Common myeloid progenitor, CD34-positive (primary cell): Measurements from ENCODE around the gene SMIM1.

ENCODE experiments used
- CTCF ChIA-PET: fragments of 350-600 bp; sonication (Branson Sonifier 250); formaldehyde crosslinking; loops from one replicate; lab custom pipeline; 2021; ENCODE audit warnings: antibody characterized with exemption; lab: Charles Lee
- POLR2A ChIA-PET: fragments of 350-600 bp; sonication (Branson Sonifier 250); formaldehyde crosslinking; loops from one replicate; lab custom pipeline; 2021; ENCODE audit warnings: antibody characterized with exemption; lab: Charles Lee
- DNase-seq, 3 donors: peaks; one replicate each; pipeline versions ENCODE4 v3.0.0 to v3.0.0-alpha.2; 2013
- H3K27ac ChIP-seq, 2 experiments: 1 replicate in 1 of 2; 2 replicates in 1 of 2; pipeline ENCODE4 v1.7.0; 2013; ENCODE audit warnings: inconsistent platforms in 2 of 2, low read length in 2 of 2, mild to moderate bottlenecking in 2 of 2, low read depth in 1 of 2, moderate library complexity in 1 of 2; ENCODE audit not compliant: severe bottlenecking in 2 of 2, insufficient read depth in 1 of 2, poor library complexity in 1 of 2
- H3K27me3 ChIP-seq, 5 experiments: replicated peaks in 2 of 5; 1 replicate in 3 of 5; 2 replicates in 2 of 5; pipeline versions ENCODE4 v1.6.1 to v1.7.0; 2013; ENCODE audit warnings: low read length in 4 of 5, mild to moderate bottlenecking in 2 of 5, moderate library complexity in 2 of 5, inconsistent platforms in 1 of 5; ENCODE audit not compliant: insufficient read depth in 5 of 5, control insufficient read depth in 4 of 5
- H3K36me3 ChIP-seq, 4 experiments: 1 replicate in 2 of 4; 2 replicates in 2 of 4; pipeline versions ENCODE4 v1.6.1 to v1.7.0; 2013; ENCODE audit warnings: low read length in 3 of 4, control low read depth in 1 of 4, mild to moderate bottlenecking in 1 of 4; ENCODE audit not compliant: control insufficient read depth in 4 of 4, insufficient read depth in 4 of 4
- H3K4me1 ChIP-seq, 4 experiments: 1 replicate in 3 of 4; 2 replicates in 1 of 4; pipeline versions ENCODE4 v1.6.1 to v1.7.1; 2013; ENCODE audit warnings: low read length in 3 of 4, mild to moderate bottlenecking in 3 of 4, control low read depth in 1 of 4, inconsistent platforms in 1 of 4, moderate library complexity in 1 of 4; ENCODE audit not compliant: control insufficient read depth in 4 of 4, insufficient read depth in 4 of 4; ENCODE audit errors: control extremely low read depth in 1 of 4
- H3K4me3 ChIP-seq, 7 experiments: 1 replicate in 4 of 7; 2 replicates in 3 of 7; pipeline versions ENCODE4 v1.5.1 to v1.7.0; 2013; ENCODE audit warnings: mild to moderate bottlenecking in 7 of 7, low read length in 6 of 7, moderate library complexity in 6 of 7, inconsistent platforms in 2 of 7, low read depth in 2 of 7, control low read depth in 1 of 7; ENCODE audit not compliant: insufficient read depth in 4 of 7, control insufficient read depth in 1 of 7; ENCODE audit errors: extremely low read depth in 1 of 7
- H3K9me3 ChIP-seq, 5 experiments: 1 replicate in 4 of 5; 2 replicates in 1 of 5; pipeline versions ENCODE4 v1.6.1 to v1.7.1; 2013; ENCODE audit warnings: low read length in 4 of 5, mild to moderate bottlenecking in 2 of 5, inconsistent platforms in 1 of 5, low read depth in 1 of 5, moderate library complexity in 1 of 5; ENCODE audit not compliant: control insufficient read depth in 4 of 5, insufficient read depth in 2 of 5; ENCODE audit errors: control extremely low read depth in 1 of 5
- WGBS: methylation state at CpG from one replicate; pipeline ENCODE4 v1.1.5; 2013; ENCODE audit not compliant: insufficient coverage; 5-methylcytosine and 5-hydroxymethylcytosine counted together

Gene SMIM1

GRCh38 chr1:3780901-3781300, 8.4 kb downstream of the SMIM1 start:
- no peak for DNase-seq
- Histone ChIP-seq H3K4me1 (peaks cover 0 to 5% (median 3%) of the 10 kb centered on the region in 4 experiments), H3K9me3 (no peaks in the 10 kb centered on the region), H3K4me3 (no peak overlapping the region), H3K27ac (no peak overlapping the region), H3K36me3 (peaks cover 0 to 73% (median 59%) of the 10 kb centered on the region in 4 experiments), H3K27me3 (no peaks in the 10 kb centered on the region)
- ChIA-PET CTCF (no interaction called here), POLR2A (no interaction called here)
- 96% methylated on average over 18 of the region's 21 CpGs for WGBS

- Histone ChIP-seq H3K4me1 (no peaks in the 10 kb centered on the region), H3K4me3 (no peak overlapping the region), H3K27ac (no peak overlapping the region), H3K27me3 (no peaks in the 10 kb centered on the region), H3K36me3 (peaks cover 0 to 93% (median 78%) of the 10 kb centered on the region in 4 experiments), H3K9me3 (no peaks in the 10 kb centered on the region)
- WGBS = 95% methylated on average over 28 of the region's 30 CpGs
- POLR2A ChIA-PET = no interaction called here
- no peak for DNase-seq
- CTCF ChIA-PET = interaction anchor here (0.9 to 1.7 kb wide), 2 partner anchors 10 kb away, joined by 3 to 6 read pairs; no protein-coding TSS in a partner anchor
These were observed 11.3 kb downstream of the SMIM1 start for GRCh38 chr1:3783651-3784474.

- no peak for DNase-seq
- H3K9me3 ChIP-seq = no peaks in the 10 kb centered on the region
- H3K27me3 ChIP-seq = no peaks in the 10 kb centered on the region
- CTCF ChIA-PET = interaction anchor here (0.6 to 1.7 kb wide), 3 partner anchors 9 to 1886 kb away, joined by 3 to 6 read pairs (median 3); no protein-coding TSS in a partner anchor
- POLR2A ChIA-PET = no interaction called here
- H3K36me3 ChIP-seq = peaks cover 0 to 92% (median 72%) of the 10 kb centered on the region in 4 experiments
- WGBS = 96% methylated on average over 12 of the region's 13 CpGs
- no peaks in the 10 kb centered on the region for H3K4me1 ChIP-seq
- H3K27ac ChIP-seq = no peak overlapping the region
- no peak overlapping the region for H3K4me3 ChIP-seq
These were observed 12.5 kb downstream of the SMIM1 start for GRCh38 chr1:3785045-3785444.

- CTCF ChIA-PET = interaction anchor here (0.6 to 1.7 kb wide), 3 partner anchors 8 to 1887 kb away, joined by 3 to 6 read pairs (median 3); no protein-coding TSS in a partner anchor
- WGBS = 97% methylated on average over 7 of the region's 14 CpGs
- no peaks in the 10 kb centered on the region for H3K9me3 ChIP-seq
- peak in 2 of 3 donors; percentile 24 to 27 for DNase-seq
- H3K4me3 ChIP-seq = no peak overlapping the region
- H3K27me3 ChIP-seq = no peaks in the 10 kb centered on the region
- no peaks in the 10 kb centered on the region for H3K4me1 ChIP-seq
- POLR2A ChIA-PET = no interaction called here
- peaks cover 0 to 92% (median 68%) of the 10 kb centered on the region in 4 experiments for H3K36me3 ChIP-seq
- no peak overlapping the region for H3K27ac ChIP-seq
These were observed 13.1 kb downstream of the SMIM1 start for GRCh38 chr1:3785456-3786157.

GRCh38 chr1:3786468-3787348, 14.2 kb downstream of the SMIM1 start:
- no peaks in the 10 kb centered on the region for H3K27me3 ChIP-seq
- peaks cover 0 to 87% (median 62%) of the 10 kb centered on the region in 4 experiments for H3K36me3 ChIP-seq
- DNase-seq = no peak
- CTCF ChIA-PET = interaction anchor here (1.0 kb wide), 1 partner anchor 11 kb away, joined by 3 read pairs; no protein-coding TSS in a partner anchor
- H3K27ac ChIP-seq = no peak overlapping the region
- no peaks in the 10 kb centered on the region for H3K9me3 ChIP-seq
- 99% methylated on average over 43 of the region's 45 CpGs for WGBS
- no peaks in the 10 kb centered on the region for H3K4me1 ChIP-seq
- no peak overlapping the region for H3K4me3 ChIP-seq
- POLR2A ChIA-PET = no interaction called here

- over 99% methylated on average over 8 of the region's 10 CpGs for WGBS
- H3K4me1 ChIP-seq = no peaks in the 10 kb centered on the region
- ChIA-PET POLR2A (no interaction called here), CTCF (interaction anchor here (1.0 kb wide), 1 partner anchor 12 kb away, joined by 3 read pairs; no protein-coding TSS in a partner anchor)
- H3K27ac ChIP-seq = no peak overlapping the region
- H3K27me3 ChIP-seq = no peaks in the 10 kb centered on the region
- H3K36me3 ChIP-seq = peaks cover 0 to 87% (median 59%) of the 10 kb centered on the region in 4 experiments
- no peaks in the 10 kb centered on the region for H3K9me3 ChIP-seq
- H3K4me3 ChIP-seq = no peak overlapping the region
- DNase-seq = no peak
These were observed 14.8 kb downstream of the SMIM1 start for GRCh38 chr1:3787349-3787715.
